Uterus (tissue), 2 donors: ENCODE measurements around the gene UNKL.

Experiments used
- CTCF ChIP-seq, 4 experiments: fragments of 200-600 bp in 2 of 4; fragments of 450-650 bp in 2 of 4; sonication (generic) in 2 of 4; IDR thresholded peaks; one replicate each; pipeline ENCODE4 v1.5.1; 2016 to 2019; ENCODE audit warnings: antibody characterized with exemption in 4 of 4, mild to moderate bottlenecking in 2 of 4, moderate library complexity in 1 of 4
- POLR2A ChIP-seq, 2 donors: fragments of 450-650 bp; IDR thresholded peaks; one replicate each; pipeline ENCODE4 v1.6.1; 2016; ENCODE audit warnings: antibody characterized with exemption in 2 of 2, mild to moderate bottlenecking in 1 of 2, moderate library complexity in 1 of 2

GRCh38 chr16:1403733-1404132 lies 10.8 kb downstream of the UNKL start:
- no peak for TF ChIP-seq CTCF (IDR thresholded peaks at IDR 0.05)
- no peak for TF ChIP-seq POLR2A (IDR thresholded peaks at IDR 0.05)
